Measurements from ENCODE around the gene MRPL54. TPM values are rescaled to one million over a fixed set of nuclear protein-coding genes. Genes with fewer than 3 reads are reported as not detected.
"Not testable (repeated sequence)": the region's sequence is repeated elsewhere in the genome, so short reads cannot be mapped to it uniquely, and the experiment has no call there.

The MRPL54 gene
- total RNA-seq, 3 donors from 2014 or later (not counting 1 experiment from before 2014, with no cell fraction given) = 54.1 to 60.5 (median 55.5) TPM

- 95% methylated on average over 51 of the region's 51 CpGs for WGBS (ENCODE audit: insufficient coverage)
- intact Hi-C loops (cut with micrococcal nuclease) = no loop called here
- H3K9me3 Mint-ChIP-seq = no peaks in the 10 kb centered on the region
- Histone ChIP-seq H3K27ac (ENCODE audit: low read length) (no peak overlapping the region), H3K9me3 (ENCODE audit: control insufficient read depth, insufficient read depth, low read length) (no peaks in the 10 kb centered on the region), H3K4me3 (ENCODE audit: low read length) (no peak overlapping the region), H3K4me1 (ENCODE audit: control insufficient read depth, insufficient read depth, low read length) (peaks cover 2% of the 10 kb centered on the region), H3K27me3 (ENCODE audit: control insufficient read depth, insufficient read depth, low read length) (no peaks in the 10 kb centered on the region), H3K36me3 (ENCODE audit: control insufficient read depth, insufficient read depth, low read length) (peaks cover 38% of the 10 kb centered on the region)
- TF ChIP-seq, protein P1, sequence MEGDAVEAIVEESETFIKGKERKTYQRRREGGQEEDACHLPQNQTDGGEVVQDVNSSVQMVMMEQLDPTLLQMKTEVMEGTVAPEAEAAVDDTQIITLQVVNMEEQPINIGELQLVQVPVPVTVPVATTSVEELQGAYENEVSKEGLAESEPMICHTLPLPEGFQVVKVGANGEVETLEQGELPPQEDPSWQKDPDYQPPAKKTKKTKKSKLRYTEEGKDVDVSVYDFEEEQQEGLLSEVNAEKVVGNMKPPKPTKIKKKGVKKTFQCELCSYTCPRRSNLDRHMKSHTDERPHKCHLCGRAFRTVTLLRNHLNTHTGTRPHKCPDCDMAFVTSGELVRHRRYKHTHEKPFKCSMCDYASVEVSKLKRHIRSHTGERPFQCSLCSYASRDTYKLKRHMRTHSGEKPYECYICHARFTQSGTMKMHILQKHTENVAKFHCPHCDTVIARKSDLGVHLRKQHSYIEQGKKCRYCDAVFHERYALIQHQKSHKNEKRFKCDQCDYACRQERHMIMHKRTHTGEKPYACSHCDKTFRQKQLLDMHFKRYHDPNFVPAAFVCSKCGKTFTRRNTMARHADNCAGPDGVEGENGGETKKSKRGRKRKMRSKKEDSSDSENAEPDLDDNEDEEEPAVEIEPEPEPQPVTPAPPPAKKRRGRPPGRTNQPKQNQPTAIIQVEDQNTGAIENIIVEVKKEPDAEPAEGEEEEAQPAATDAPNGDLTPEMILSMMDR (IDR thresholded peaks at IDR 0.05) = no peak
- ATAC-seq (no peak), DNase-seq (no peak)
- no peak overlapping the region for H3K27ac Mint-ChIP-seq
- no peaks in the 10 kb centered on the region for H3K36me3 Mint-ChIP-seq
- no peaks in the 10 kb centered on the region for H3K27me3 Mint-ChIP-seq (ENCODE audit: low read depth in 2 of 2)
- H3K4me1 Mint-ChIP-seq = peaks cover 6% of the 10 kb centered on the region in 2 donors
- no peak overlapping the region for H3K4me3 Mint-ChIP-seq
Measured at GRCh38 chr19:3753631-3754410, 8.7 kb upstream of the MRPL54 start.

DNA sequence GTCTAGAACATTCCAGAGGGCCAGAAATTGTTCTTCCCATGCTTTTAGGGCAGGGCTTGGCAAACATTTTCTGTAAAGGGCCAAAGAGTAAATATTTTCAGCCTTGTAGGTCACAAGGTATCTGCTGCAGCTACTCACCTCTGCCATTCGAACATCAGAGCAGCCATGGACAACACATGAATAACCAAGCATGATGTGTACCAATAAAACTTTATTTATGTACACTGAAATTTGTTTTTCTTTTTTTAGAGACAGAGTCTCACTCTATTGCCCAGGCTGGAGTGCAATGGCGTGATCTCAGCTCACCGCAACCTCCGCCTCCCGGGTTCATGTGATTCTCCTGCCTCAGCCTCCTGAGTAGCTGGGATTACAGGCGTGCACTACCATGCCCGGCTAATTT is 4.8 kb upstream of the MRPL54 start:
- peaks cover 27% of the 10 kb centered on the region for H3K36me3 ChIP-seq (ENCODE audit: control insufficient read depth, insufficient read depth, low read length)
- H3K9me3 Mint-ChIP-seq; H3K27ac Mint-ChIP-seq; H3K36me3 Mint-ChIP-seq; H3K4me3 ChIP-seq (ENCODE audit: low read length); H3K9me3 ChIP-seq (ENCODE audit: control insufficient read depth, insufficient read depth, low read length); H3K4me3 Mint-ChIP-seq; DNase-seq; H3K27me3 Mint-ChIP-seq (ENCODE audit: low read depth in 2 of 2); H3K27me3 ChIP-seq (ENCODE audit: control insufficient read depth, insufficient read depth, low read length); H3K27ac ChIP-seq (ENCODE audit: low read length); ATAC-seq; intact Hi-C loops (cut with micrococcal nuclease): not testable (repeated sequence)
- WGBS (ENCODE audit: insufficient coverage) = 97% methylated on average over 7 of the region's 7 CpGs
- peaks cover 33% of the 10 kb centered on the region for H3K4me1 ChIP-seq (ENCODE audit: control insufficient read depth, insufficient read depth, low read length)
- H3K4me1 Mint-ChIP-seq = peaks cover 26 to 28% of the 10 kb centered on the region in 2 donors

- H3K27me3 Mint-ChIP-seq (ENCODE audit: low read depth in 2 of 2); intact Hi-C loops (cut with micrococcal nuclease); H3K9me3 ChIP-seq (ENCODE audit: control insufficient read depth, insufficient read depth, low read length); H3K36me3 Mint-ChIP-seq; H3K4me3 Mint-ChIP-seq; H3K9me3 Mint-ChIP-seq; H3K27me3 ChIP-seq (ENCODE audit: control insufficient read depth, insufficient read depth, low read length); H3K27ac Mint-ChIP-seq; DNase-seq; H3K4me3 ChIP-seq (ENCODE audit: low read length); H3K27ac ChIP-seq (ENCODE audit: low read length); ATAC-seq: not testable (repeated sequence)
- H3K4me1 ChIP-seq (ENCODE audit: control insufficient read depth, insufficient read depth, low read length) = peaks cover 38% of the 10 kb centered on the region
- WGBS (ENCODE audit: insufficient coverage) = 98% methylated on average over 12 of the region's 13 CpGs
- peaks cover 22% of the 10 kb centered on the region for H3K36me3 ChIP-seq (ENCODE audit: control insufficient read depth, insufficient read depth, low read length)
- peaks cover 32% of the 10 kb centered on the region in 2 donors for H3K4me1 Mint-ChIP-seq
Measured at GRCh38 chr19:3758297-3758696, 4.2 kb upstream of the MRPL54 start.

DNA sequence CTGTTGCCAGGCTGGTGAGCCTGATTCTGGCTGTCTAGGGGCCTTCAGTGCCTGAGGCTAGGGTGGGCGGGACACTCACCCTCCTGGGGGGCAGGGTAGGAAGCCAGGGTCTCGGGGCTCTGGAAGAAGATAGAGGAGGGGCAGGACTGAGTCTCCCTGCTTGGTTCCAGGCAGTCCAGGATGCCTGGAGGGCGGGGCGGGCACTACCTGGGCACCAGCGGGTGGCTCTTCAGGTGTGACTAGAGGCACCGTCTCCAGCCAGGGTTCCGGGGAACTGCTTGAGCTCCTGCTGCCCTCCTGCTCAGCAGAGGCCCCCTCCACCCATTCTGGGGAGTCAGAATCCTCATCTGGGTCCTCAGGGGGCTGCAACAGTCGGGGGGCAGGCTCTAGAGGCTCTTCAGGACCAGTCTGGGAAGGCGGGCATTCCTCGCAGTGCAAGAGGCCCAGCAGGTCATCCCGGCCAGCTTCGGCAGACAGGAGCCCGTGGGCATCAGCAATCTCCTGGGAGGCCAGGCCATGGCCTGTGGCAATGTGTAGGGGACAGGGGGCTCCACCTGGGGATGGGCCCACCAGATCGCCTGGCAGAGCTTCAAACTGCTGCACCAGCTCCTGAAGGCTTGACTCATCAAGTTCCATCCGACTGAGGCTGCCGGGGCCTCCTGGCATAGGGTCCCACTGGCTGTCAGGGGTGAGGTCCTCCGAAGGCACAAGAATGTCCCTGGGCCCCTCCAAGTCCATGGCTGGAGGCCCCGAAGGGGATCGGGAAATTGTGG is 2.8 kb upstream of the MRPL54 start:
- H3K27ac ChIP-seq (ENCODE audit: low read length) = no peak overlapping the region
- DNase-seq (no peak), ATAC-seq (no peak)
- peak overlapping the region in 1 of 2 donors; percentile 100 for H3K27ac Mint-ChIP-seq
- no peaks in the 10 kb centered on the region for H3K9me3 ChIP-seq (ENCODE audit: control insufficient read depth, insufficient read depth, low read length)
- no peaks in the 10 kb centered on the region for H3K36me3 Mint-ChIP-seq
- WGBS (ENCODE audit: insufficient coverage) = 97% methylated on average over 19 of the region's 19 CpGs
- H3K4me1 ChIP-seq (ENCODE audit: control insufficient read depth, insufficient read depth, low read length) = peaks cover 41% of the 10 kb centered on the region
- no peak overlapping the region for H3K4me3 ChIP-seq (ENCODE audit: low read length)
- TF ChIP-seq, protein P1 (IDR thresholded peaks at IDR 0.05) = no peak
- no peaks in the 10 kb centered on the region for H3K27me3 Mint-ChIP-seq (ENCODE audit: low read depth in 2 of 2)
- peaks cover 32 to 33% of the 10 kb centered on the region in 2 donors for H3K4me1 Mint-ChIP-seq
- no peaks in the 10 kb centered on the region for H3K9me3 Mint-ChIP-seq
- peaks cover 19% of the 10 kb centered on the region for H3K36me3 ChIP-seq (ENCODE audit: control insufficient read depth, insufficient read depth, low read length)
- H3K27me3 ChIP-seq (ENCODE audit: control insufficient read depth, insufficient read depth, low read length) = no peaks in the 10 kb centered on the region
- intact Hi-C loops (cut with micrococcal nuclease) = no loop called here
- peak overlapping the region; percentile 21 for H3K4me3 Mint-ChIP-seq
